ENCODE results near the gene CDA.

GRCh38 chr1:20654104-20654690 lies 65.3 kb downstream of the CDA start:
- TF ChIP-seq ZBTB1 (tag by site-specific recombination; IDR thresholded peaks at IDR 0.05) (no peak), YY1 (tag by site-specific recombination; IDR thresholded peaks at IDR 0.05) (no peak), CTCF (tag by site-specific recombination; IDR thresholded peaks at IDR 0.05) (no peak), ZFP3 (tag by site-specific recombination; IDR thresholded peaks at IDR 0.05; ENCODE audit: low read depth) (no peak), ZNF274 (IDR thresholded peaks at IDR 0.05; ENCODE audit: low read length) (no peak), ZNF274 (tag by site-specific recombination; IDR thresholded peaks at IDR 0.05; ENCODE audit: borderline replicate concordance) (no peak), ZNF623 (tag by site-specific recombination; IDR thresholded peaks at IDR 0.05) (no peak), FEZF1 (tag by site-specific recombination; IDR thresholded peaks at IDR 0.05) (no peak), ZNF24 (tag by site-specific recombination; IDR thresholded peaks at IDR 0.05) (no peak), YY2 (tag by site-specific recombination; IDR thresholded peaks at IDR 0.05) (no peak), SCRT2 (tag by site-specific recombination; IDR thresholded peaks at IDR 0.05) (no peak)

Measured in HEK293 (cell line).